GM21825 (cell line): ENCODE measurements around the gene ATP8A2.

Experiments
- ATAC-seq: cut with Tn5 transposase; IDR thresholded peaks from one replicate; pipeline ENCODE4 v1.9.1; 2021; ENCODE audit warnings: mild to moderate bottlenecking, moderate library complexity; ENCODE audit not compliant: unreplicated experiment

Gene ATP8A2

DNA sequence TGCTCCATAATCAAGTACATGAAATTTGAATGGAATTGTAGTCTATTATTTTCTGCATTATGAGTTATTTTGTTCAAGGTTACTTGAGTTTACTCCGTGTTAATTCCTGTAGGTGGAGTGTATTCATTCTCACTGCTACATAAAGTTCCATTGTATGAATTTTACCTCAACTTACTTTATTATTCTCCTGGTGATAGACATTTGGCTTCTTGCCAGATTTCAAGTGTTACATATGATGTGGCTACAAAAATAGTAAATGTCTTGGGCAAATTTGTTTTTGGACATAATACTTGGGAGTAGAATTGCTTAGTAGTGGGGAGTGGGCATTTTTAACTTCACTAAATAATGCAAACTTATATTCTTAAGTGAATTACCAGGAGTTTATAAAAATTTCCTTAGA is 351.1 kb downstream of the ATP8A2 start:
- ATAC-seq, result no peak

DNA sequence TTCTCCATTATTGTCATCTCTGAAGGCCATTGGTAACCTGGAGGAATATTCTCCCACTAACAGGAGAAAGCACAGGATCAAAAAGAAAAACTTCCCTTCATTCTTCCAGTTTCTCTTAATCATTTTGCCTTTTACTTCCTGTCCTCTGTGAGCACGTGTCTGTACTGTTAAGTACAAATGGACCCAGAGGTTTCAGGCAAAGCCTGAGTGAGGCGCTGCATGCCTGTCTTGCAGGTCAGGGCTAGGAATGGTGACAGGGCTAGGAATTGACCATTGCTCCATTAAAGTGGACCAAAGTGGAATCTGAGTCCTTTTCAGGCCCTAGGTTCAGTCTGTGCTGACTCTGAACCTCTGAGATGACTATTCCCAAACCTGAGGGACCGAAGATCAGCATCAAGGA is 353.3 kb downstream of the ATP8A2 start:
- ATAC-seq, result no peak

DNA sequence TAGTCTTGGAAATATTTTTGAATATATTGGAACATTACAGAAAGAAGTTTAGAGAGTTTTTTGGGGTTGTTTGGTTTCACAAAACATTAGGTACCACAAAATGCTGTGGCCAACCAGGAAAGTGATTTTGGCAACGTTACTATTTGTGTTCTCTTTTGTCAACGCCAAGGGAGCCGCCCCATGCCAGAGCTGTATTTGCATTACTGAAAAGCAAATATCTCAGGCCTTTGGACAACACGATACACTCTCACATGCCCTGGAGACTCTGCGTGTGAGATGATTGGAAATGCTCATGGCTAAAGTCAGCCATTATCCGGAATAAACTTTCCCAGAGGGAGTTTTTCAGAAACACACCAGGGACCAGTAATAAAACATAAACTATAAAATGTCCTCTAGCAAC is 355.5 kb downstream of the ATP8A2 start:
- no peak for ATAC-seq

DNA sequence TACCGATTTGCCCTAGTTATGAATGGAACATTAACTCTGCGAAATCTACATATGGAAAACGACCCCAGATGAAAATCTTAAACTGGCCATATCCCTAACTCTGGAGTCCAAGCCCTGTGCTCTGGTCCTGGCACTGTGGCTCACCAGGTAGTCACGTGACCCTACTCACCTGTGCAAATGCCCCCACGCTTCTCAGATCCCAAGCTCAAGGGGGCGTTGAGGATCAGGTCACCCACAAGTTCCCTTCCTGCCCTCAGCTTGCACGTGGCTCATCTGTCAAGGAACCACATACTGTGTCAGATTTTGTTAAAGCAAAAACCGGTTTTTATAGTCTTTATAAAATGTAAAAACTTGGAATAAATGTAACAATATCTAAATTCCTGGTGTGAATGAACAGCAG is 356.0 kb downstream of the ATP8A2 start:
- no peak for ATAC-seq

DNA sequence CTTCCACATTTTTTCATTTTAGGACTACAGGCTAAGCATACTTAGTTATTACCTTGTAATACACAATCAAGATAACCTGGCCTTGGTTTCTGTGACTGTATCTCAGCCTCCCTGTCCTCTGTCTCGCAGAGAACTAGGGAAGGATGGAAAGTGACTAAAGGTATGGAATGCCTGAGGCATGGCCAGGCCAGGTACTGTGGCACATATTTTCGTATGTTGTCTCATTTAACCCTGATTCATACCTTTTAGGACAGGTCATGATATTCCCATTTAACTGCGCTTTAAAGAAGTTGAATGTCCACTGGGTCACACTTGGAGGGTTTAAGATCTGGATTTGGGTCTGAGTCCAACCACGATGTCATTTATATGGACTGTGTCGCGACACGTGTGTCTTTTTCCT is 357.4 kb downstream of the ATP8A2 start:
- no peak for ATAC-seq

GRCh38 chr13:25731037-25731436 is 359.3 kb downstream of the ATP8A2 start:
- no peak for ATAC-seq

DNA sequence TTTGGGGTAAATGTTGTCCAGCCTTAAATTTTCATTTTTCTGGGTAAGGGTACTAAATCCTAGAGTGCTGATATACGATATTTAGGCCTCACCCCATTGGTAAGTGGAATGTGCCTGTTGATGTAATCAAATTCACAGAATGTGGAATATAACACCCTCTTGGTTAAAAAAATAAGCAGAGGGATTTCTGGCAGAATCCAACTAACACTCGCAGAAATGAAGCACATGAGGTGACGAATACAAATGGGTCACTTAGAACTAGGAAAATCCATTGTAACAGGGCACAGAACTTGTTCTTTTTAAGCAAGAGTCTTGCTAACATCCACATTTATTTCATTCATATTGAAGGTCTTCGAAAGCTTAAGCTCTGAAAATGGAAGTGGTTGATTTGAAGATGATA is 359.8 kb downstream of the ATP8A2 start:
- ATAC-seq, result no peak

DNA sequence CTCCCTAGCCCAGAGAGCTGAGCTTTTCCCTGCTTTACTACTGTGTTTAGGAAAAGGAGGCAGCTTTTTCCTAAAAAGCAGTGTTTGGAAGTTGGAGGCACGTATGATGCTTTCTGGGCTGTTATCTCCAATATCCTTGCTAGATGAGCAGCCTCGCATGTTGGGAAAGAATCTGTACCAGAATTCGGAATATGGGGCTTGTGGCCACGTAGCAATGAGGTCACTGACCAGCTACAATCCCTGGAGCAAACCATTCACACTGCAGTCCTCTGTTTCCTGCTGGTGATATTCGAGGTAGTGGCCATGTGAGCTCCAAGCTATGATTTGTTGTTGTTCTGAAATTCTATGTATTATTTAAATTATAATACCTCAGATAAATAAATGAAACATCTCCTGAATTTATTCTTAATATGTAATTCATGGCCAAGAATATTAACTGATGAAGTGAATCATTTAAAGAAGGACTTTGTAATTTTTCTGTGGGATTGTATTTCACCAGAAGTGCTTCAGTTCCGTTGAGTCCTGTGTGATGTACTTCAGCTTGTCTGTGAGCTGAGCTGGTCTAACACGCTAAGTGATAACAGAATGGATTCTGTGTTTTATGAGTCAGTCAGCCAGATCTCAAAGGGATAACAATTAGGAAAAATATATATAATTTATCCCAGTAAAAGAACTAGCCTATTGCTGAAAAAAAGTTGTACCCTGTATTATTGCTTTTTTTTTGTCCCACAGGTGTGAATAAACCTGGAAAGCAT is 360.5 kb downstream of the ATP8A2 start:
- ATAC-seq, result no peak

DNA sequence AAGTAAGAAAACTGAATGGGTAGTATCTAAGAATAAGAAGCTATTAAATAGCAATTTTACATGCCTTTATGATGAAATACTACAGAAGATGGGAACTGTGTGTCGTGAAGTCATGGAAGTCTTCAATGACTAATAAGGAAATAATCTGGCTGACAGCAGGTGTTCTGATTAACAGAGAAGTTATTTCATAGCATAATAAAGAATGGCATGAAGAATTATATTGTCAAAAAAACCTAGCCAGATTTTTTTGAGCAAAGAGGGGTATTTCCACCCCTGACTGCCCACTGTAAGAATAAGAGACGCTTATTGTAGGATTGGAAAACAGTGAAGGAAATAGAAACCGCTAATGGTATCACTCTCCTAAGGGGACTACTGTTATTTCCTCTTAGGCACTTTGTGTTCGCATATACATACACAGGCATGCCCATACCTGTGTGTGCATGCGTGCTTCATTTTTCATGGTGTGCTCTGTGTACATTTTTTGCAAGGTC is 361.3 kb downstream of the ATP8A2 start:
- ATAC-seq, result no peak

DNA sequence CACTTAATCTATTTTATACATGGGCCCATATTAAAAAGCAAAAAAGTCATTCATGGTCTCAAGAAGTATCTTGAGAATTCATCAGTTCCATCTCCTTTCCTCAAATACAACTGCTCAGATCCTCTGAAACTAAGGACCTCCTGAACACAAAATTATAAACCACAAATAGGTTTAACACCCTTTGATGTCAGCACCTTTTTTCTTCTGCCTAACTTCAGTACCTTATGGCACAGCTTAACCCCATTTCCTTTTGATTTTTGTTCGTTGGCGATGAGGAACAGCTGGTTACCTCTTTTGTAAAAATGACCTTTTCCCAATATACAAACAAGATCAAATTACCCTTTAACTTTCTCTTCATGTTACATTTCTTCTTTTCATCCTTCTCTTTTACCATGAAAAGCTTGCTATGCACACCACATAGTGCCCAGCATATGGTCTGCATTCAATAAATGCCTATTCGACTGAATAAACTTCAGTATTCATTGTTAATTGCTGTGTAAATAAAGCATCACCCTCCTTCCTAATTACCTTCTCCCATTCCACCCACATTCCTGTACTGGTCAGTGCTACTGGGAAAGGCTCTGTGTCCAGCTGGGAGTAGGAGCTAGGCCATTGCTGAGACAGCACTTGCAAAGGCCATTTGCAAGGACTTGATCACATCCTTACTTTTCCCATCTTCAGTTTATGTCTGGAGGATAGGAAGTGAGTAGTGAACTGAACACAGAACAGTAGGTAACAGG is 362.1 kb downstream of the ATP8A2 start:
- no peak for ATAC-seq

DNA sequence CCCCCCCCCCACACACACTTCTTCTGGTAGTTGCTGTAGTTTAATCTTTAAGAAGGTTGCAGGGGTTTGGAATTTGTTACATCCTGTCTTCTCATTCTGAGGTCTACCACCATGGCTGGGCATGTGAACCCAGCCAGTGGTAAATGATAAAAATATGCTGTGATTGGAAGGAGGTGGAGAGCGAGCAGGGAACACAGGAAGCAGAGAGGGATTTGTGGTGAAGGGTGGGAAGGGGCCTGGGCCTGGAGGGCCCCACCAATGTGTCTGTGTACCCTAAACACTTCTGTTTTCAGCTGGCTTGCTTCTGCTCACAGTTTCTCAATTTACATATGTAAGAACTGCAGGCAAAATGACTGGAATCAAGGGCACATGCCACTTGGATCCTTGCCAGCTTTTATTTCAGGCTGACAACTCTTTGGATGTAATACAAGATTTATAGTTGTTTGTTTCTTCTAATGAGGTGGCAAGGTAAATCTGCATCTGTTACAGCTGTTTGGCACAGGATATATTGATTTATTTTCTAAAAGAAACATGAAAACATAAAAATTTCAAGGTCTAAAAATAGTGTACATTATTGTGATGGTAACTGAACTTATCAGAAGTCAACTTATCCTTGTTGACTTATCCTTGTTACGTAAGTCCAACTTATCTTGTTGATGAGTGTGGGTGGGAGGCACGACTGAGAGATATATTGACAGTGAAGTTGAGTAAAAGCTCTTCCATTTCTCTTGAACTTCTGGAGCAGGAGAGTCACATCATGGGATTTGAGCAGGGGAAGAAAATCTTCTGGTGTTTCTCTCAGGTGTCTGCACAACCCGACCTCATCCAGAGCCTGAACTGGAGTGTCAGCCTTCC is 366.8 kb downstream of the ATP8A2 start:
- no peak for ATAC-seq

DNA sequence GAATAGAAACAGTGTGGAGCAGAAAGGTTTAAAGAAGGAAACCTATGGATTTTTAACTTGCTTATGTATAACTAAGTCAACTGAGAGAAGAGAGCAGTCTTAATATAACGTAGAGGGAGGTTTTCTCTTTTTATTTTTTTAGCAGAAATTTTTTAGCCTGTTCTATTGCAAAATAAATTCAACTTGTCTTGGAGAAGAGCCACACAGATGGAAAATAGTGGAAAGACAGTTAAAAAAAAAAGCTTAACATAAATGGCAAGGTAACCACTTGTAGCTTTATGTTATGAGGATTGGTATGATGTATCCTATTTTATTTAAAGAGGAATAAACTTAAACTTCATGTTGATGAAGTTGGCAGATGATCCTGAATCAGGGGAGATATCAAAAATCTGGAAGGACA is 367.6 kb downstream of the ATP8A2 start:
- ATAC-seq, result no peak

DNA sequence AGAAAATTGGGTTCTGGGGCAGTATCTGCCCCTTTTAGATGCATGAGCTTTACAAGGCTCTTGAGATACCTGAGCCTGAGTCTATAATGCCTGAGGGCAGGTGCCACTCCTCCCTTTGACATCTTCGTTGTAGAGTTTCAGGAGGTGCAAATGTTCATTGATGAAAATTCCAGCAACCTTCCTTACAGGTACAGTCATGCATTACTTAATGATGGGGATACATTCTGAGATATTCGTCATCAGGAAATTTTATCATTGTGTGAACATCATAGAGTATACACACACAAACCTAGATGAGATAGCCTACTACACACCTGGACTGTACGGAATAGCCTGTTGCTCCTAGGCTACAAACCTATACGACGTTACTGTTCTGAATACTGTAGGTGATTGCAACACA is 370.0 kb downstream of the ATP8A2 start:
- no peak for ATAC-seq

GRCh38 chr13:25742220-25742619 is 370.4 kb downstream of the ATP8A2 start:
- no peak for ATAC-seq

DNA sequence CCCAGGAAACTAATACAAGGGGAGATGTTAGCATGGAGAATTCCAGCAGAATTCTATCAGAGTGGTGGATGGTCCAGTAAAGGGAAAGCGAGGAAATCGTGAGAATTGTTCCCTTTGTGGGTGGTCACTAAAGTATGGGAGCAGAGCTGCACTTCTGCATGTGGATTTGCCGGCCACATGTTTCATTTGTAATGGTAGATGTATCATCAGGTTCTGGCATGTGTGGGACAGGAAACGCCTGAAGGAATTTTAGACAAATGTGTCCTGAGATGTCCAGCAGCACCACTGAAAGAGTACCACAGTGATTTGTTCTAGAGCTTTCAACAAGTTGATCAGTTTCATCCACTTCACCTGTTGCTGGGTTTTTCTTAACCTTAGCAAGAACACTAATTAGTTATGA is 371.6 kb downstream of the ATP8A2 start:
- no peak for ATAC-seq

GRCh38 chr13:25744178-25744577 is 372.4 kb downstream of the ATP8A2 start:
- no peak for ATAC-seq

GRCh38 chr13:25746131-25746530 is 374.4 kb downstream of the ATP8A2 start:
- no peak for ATAC-seq

GRCh38 chr13:25752957-25753551 is 381.3 kb downstream of the ATP8A2 start:
- no peak for ATAC-seq

GRCh38 chr13:25753976-25754375 is 382.2 kb downstream of the ATP8A2 start:
- ATAC-seq, result no peak

GRCh38 chr13:25756251-25756650 is 384.5 kb downstream of the ATP8A2 start:
- ATAC-seq, result no peak

DNA sequence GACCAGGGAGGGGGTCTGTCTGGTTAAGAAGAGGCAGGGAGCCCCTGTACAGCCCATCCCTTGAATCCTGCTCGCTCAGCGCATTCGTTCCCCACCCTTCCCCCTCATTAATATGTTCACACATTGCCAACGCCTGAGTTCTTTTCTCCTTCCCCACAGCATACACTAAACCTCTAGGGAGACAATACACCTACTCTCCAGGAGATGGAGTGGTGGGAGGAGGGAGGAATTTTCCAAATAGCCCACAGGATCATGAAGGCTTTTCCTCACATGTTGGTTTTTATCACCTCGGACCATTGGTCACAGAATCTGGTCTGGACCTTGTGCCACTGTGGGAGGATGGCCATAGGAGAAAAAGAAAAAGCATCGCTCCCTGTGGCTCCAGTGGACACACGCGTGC is 385.1 kb downstream of the ATP8A2 start:
- no peak for ATAC-seq
